Heart right ventricle (tissue), 16 donors: ENCODE data around the gene POLD3. TPM values are rescaled to one million over a fixed set of nuclear protein-coding genes. Genes with fewer than 3 reads are reported as not detected.

ENCODE experiments used
- ATAC-seq, 8 donors: fragments of 200-7000 bp; cut with Tn5 transposase; one replicate each; pipeline ENCODE4 v1.9.1; 2020; ENCODE audit warnings: mild to moderate bottlenecking in 8 of 8, moderate library complexity in 8 of 8, moderate number of reproducible peaks in 1 of 8
- DNase-seq, 2 donors: peaks; one replicate each; pipeline ENCODE4 v3.0.0-alpha.2; 2020
- H3K27ac ChIP-seq, 10 donors: fragments of 200-600 bp; sonication (generic) in 2 of 10; one replicate each; pipeline versions ENCODE4 v1.5.0 to v1.8.0; 2020 to 2022; ENCODE audit warnings: mild to moderate bottlenecking in 3 of 10
- H3K27me3 ChIP-seq, 7 donors: fragments of 200-600 bp; one replicate each; pipeline ENCODE4 v1.8.0; 2021 to 2022; ENCODE audit warnings: mild to moderate bottlenecking in 2 of 7
- H3K36me3 ChIP-seq, 9 donors: fragments of 200-600 bp; sonication (generic) in 1 of 9; one replicate each; pipeline versions ENCODE4 v1.5.0 to v1.8.0; 2020 to 2022; ENCODE audit warnings: mild to moderate bottlenecking in 2 of 9
- H3K4me1 ChIP-seq, 9 donors: fragments of 200-600 bp; sonication (generic) in 1 of 9; one replicate each; pipeline versions ENCODE4 v1.5.0 to v1.8.0; 2020 to 2022; ENCODE audit warnings: mild to moderate bottlenecking in 4 of 9
- H3K4me3 ChIP-seq, 10 donors: fragments of 200-600 bp; sonication (generic) in 2 of 10; one replicate each; pipeline versions ENCODE4 v1.5.0 to v1.8.0; 2020 to 2022; ENCODE audit warnings: mild to moderate bottlenecking in 7 of 10, moderate library complexity in 2 of 10
- H3K9me3 ChIP-seq, 11 donors: fragments of 200-600 bp in 10 of 11; sonication (generic) in 2 of 11; one replicate each; pipeline versions ENCODE4 v1.5.0 to v1.8.0; 2013 to 2022; ENCODE audit warnings: mild to moderate bottlenecking in 2 of 11, control low read depth in 1 of 11, moderate library complexity in 1 of 11
- WGBS, 2 donors: extraction: QIAGEN DNeasy Blood & Tissue Kit; methylation state at CpG; one replicate each; pipeline ENCODE4 v1.1.7; 2013; ENCODE audit warnings: inconsistent platforms in 1 of 2; 5-methylcytosine and 5-hydroxymethylcytosine counted together
- intact Hi-C, 10 donors: fragments of 100-400 bp; cut with DNase I; formaldehyde crosslinking; loops; one replicate each; pipeline versions ENCODE4 v1.11.1 to v1.14.2; 2022
- polyA plus RNA-seq, 2 donors: library from polyadenylated mRNA; stranded (reverse); fragments of 200-250 nt; gene quantifications; one replicate each; pipeline ENCODE4 v1.2.3, GENCODE V29; 2013
- total RNA-seq, 10 donors: library from RNA; stranded (reverse); fragmentation: NEBNext Ultra II Directional in 3 of 10; extraction: Animal tissue kit (Norgen Biotek cat#: 25700) in 3 of 10; gene quantifications; one replicate each; pipeline versions ENCODE4 v1.2.1 to v1.2.4, GENCODE V29; 2021 to 2023
- TF ChIP-seq, protein P1 (sequence below), 9 donors: fragments of 200-600 bp; sonication (generic) in 2 of 9; IDR thresholded peaks; one replicate each; pipeline versions ENCODE4 v1.5.0 to v1.8.0; 2021 to 2022; ENCODE audit warnings: antibody characterized with exemption in 9 of 9, mild to moderate bottlenecking in 5 of 9, moderate library complexity in 1 of 9
- donor health status: Arrhythmogenic right ventricular cardiomyopathy.
- donor health status: ischemic (EF 13 %, LVEDD 7.1; RV severe dilation, severe dysfunction).
- donor health status: healthy with polysubstance abuse.
- donor health status: DM: no; HTN: yes; CAD: no.
- donor health status: DM: no; HTN: no; CAD: no.
- donor health status: ischemic (EF 25% LVEDD 6.9; RV normal size, moderate dysfunction).
- donor health status: ischemic (EF 25% LVEDD 5.7; RV mildly dilated, moderate dysfunction).
- donor health status: healthy.
- donor health status: DM: yes; HTN: yes; CAD: no.
- donor health status: Ischemic cardiomyopathy.
- donor health status: ischemic (EF 35%, LVEDD 5.7; RV mildly dilated, moderate dysfunction).
- donor health status: nonischemic (EF 11% LVEDD 7.7; RV severe dilation, severe dysfunction).
- donor health status: DM: yes; HTN: yes; CAD: no.
- donor health status: PGD.
- donor health status: ischemic (EF 29% LVEDD 5.4; RV normal size, mild dysfunction).
- donor health status: nonischemic (EF 23%, LVEDD 6.1; RV moderate dilation, normal function).

POLD3 gene
- total and polyA plus RNA-seq, 12 donors, result 4.7 to 8.8 (median 7.9) TPM

DNA sequence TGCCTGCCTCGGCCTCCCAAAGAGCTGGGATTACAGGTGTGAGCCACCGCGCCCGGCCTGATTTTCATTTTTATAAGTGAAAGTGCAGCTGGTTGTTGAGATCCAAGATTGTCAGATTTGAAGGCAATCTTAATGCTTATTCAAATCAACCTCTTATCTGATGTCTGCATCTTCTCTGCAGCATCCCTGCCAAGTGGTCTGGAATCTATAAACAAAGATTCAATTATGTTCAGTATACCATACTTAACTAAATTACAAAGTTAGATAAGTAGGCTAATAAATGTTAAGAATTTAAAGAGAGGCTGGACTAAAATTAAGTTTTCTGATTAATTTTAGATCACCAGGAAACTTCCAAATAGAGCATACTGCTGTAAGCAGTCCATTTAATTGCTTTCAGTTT is 53.8 kb downstream of the POLD3 start:
- Histone ChIP-seq H3K36me3 (peaks cover 0 to 75% (median under 1%) of the 10 kb centered on the region in 9 donors), H3K4me1 (no peaks in the 10 kb centered on the region), H3K27me3 (no peaks in the 10 kb centered on the region), H3K4me3 (no peak overlapping the region), H3K27ac (no peak overlapping the region), H3K9me3 (no peaks in the 10 kb centered on the region)
- intact Hi-C loops, result loop anchor here in 1 of 10 donors (10.0 kb wide), 1 partner anchor 79 kb away; no protein-coding TSS in a partner anchor
- ATAC-seq (no peak), DNase-seq (no peak)
- WGBS, 2 donors, result 94 to 98% methylated on average over 4 of the region's 4 CpGs
- TF ChIP-seq, protein P1, sequence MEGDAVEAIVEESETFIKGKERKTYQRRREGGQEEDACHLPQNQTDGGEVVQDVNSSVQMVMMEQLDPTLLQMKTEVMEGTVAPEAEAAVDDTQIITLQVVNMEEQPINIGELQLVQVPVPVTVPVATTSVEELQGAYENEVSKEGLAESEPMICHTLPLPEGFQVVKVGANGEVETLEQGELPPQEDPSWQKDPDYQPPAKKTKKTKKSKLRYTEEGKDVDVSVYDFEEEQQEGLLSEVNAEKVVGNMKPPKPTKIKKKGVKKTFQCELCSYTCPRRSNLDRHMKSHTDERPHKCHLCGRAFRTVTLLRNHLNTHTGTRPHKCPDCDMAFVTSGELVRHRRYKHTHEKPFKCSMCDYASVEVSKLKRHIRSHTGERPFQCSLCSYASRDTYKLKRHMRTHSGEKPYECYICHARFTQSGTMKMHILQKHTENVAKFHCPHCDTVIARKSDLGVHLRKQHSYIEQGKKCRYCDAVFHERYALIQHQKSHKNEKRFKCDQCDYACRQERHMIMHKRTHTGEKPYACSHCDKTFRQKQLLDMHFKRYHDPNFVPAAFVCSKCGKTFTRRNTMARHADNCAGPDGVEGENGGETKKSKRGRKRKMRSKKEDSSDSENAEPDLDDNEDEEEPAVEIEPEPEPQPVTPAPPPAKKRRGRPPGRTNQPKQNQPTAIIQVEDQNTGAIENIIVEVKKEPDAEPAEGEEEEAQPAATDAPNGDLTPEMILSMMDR (IDR thresholded peaks at IDR 0.05), result no peak

DNA sequence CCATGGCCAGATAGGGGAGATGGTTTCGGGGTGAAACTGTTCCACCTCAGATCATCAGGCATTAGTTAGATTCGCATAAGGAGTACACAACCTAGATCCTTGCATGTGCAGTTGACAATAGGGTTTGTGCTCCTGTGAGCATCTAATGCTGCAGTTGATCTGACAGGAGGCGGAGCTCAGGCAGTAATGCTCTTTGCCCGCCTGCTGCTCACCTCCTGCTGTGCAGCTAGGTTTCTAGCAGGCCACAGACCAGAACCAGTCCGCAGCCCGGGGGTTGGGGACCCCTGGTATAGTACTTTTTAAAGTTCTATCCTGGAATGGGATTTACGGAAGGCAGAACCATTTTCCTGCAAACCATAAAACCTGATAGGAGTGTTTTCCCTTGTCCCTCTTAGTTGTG is 54.6 kb downstream of the POLD3 start:
- DNase-seq (no peak), ATAC-seq (no peak)
- H3K9me3 ChIP-seq, result no peaks in the 10 kb centered on the region
- intact Hi-C loops, result loop anchor here in 1 of 10 donors (10.0 kb wide), 1 partner anchor 78 kb away; no protein-coding TSS in a partner anchor
- TF ChIP-seq, protein P1 (IDR thresholded peaks at IDR 0.05), result no peak
- H3K27me3 ChIP-seq, result no peaks in the 10 kb centered on the region
- no peak overlapping the region for H3K4me3 ChIP-seq
- WGBS, 2 donors, result 92 to 93% methylated on average over 7 of the region's 7 CpGs
- peaks cover 0 to 72% (median 0%) of the 10 kb centered on the region in 9 donors for H3K36me3 ChIP-seq
- no peak overlapping the region for H3K27ac ChIP-seq
- H3K4me1 ChIP-seq, result no peaks in the 10 kb centered on the region

DNA sequence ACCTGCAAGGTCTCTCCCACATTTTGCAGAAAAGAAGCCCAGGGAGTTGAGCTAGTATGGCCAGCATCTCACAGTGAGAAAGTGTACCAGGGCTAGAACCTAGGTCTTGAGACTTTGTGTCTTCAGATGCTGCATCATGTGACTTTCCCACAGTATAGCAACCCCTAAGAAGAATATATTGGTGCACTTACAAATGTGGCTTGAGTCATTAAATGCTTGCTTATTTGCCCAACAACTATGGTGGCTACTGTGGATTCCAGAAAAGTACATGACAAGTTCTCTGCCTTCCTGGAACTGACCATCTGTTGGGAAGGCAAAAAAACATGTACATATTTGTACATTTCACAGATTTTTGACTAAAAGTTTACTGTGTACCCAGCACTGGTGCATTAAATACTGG is 55.0 kb downstream of the POLD3 start:
- Histone ChIP-seq H3K9me3 (no peaks in the 10 kb centered on the region), H3K27ac (no peak overlapping the region), H3K4me1 (no peaks in the 10 kb centered on the region), H3K27me3 (no peaks in the 10 kb centered on the region), H3K36me3 (peaks cover 0 to 68% (median 0%) of the 10 kb centered on the region in 9 donors), H3K4me3 (no peak overlapping the region)
- DNase-seq (no peak), ATAC-seq (no peak)
- TF ChIP-seq, protein P1 (IDR thresholded peaks at IDR 0.05), result no peak
- intact Hi-C loops, result loop anchor here in 1 of 10 donors (10.0 kb wide), 1 partner anchor 77 kb away; no protein-coding TSS in a partner anchor

DNA sequence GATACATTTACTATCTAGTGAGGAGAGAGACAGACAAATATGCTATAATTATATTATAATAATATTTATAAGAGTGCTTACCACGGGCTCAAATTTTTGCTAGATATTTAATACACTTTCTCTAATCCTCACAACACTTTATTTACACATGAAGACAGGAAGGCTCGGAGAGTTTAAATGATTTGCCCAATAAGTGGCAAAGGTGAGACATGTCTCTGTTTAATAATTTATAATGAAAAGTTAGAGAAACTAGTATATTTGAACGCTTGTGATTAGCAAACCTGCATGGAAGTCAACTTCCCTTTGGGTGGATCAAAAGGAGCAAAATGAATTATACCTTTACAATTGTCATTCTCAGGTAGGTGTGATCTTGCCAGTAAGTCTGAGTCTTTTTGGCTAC is 55.4 kb downstream of the POLD3 start:
- Histone ChIP-seq H3K27me3 (no peaks in the 10 kb centered on the region), H3K36me3 (peaks cover 0 to 67% (median 0%) of the 10 kb centered on the region in 9 donors), H3K4me3 (no peak overlapping the region), H3K27ac (no peak overlapping the region), H3K4me1 (no peaks in the 10 kb centered on the region), H3K9me3 (no peaks in the 10 kb centered on the region)
- intact Hi-C loops, result loop anchor here in 1 of 10 donors (10.0 kb wide), 1 partner anchor 77 kb away; no protein-coding TSS in a partner anchor
- ATAC-seq (no peak), DNase-seq (no peak)
- TF ChIP-seq, protein P1 (IDR thresholded peaks at IDR 0.05), result no peak
- WGBS, 2 donors, result 95 to 98% methylated on average over 3 of the region's 3 CpGs
